GM21737 (cell line): ENCODE results near the gene SLC35F1.

ENCODE experiments used
- ATAC-seq: cut with Tn5 transposase; IDR thresholded peaks from one replicate; pipeline ENCODE4 v1.9.1; 2021; ENCODE audit warnings: mild to moderate bottlenecking, moderate library complexity; ENCODE audit not compliant: unreplicated experiment

Gene SLC35F1

GRCh38 chr6:118103381-118104146 lies 196.5 kb downstream of the SLC35F1 start:
- ATAC-seq = no peak

GRCh38 chr6:118122161-118122725 lies 215.2 kb downstream of the SLC35F1 start:
- no peak for ATAC-seq

- no peak for ATAC-seq
Observed at GRCh38 chr6:118122801-118123200, 215.7 kb downstream of the SLC35F1 start.

- no peak for ATAC-seq
Observed at GRCh38 chr6:118123503-118124037, 216.5 kb downstream of the SLC35F1 start.

- no peak for ATAC-seq
Observed at GRCh38 chr6:118124851-118125250, 217.8 kb downstream of the SLC35F1 start.

- ATAC-seq = no peak
Observed at GRCh38 chr6:118128755-118129154, 221.7 kb downstream of the SLC35F1 start.

GRCh38 chr6:118134206-118134605 lies 227.1 kb downstream of the SLC35F1 start:
- ATAC-seq = no peak

- ATAC-seq = no peak
Observed at GRCh38 chr6:118134736-118135135, 227.7 kb downstream of the SLC35F1 start.

- no peak for ATAC-seq
Observed at GRCh38 chr6:118135371-118135770, 228.3 kb downstream of the SLC35F1 start.

- ATAC-seq = no peak
Observed at GRCh38 chr6:118141211-118141610, 234.1 kb downstream of the SLC35F1 start.

GRCh38 chr6:118146584-118146983 lies 239.5 kb downstream of the SLC35F1 start:
- ATAC-seq = no peak

- no peak for ATAC-seq
Observed at GRCh38 chr6:118147511-118147910, 240.4 kb downstream of the SLC35F1 start.

GRCh38 chr6:118148561-118148960 lies 241.5 kb downstream of the SLC35F1 start:
- ATAC-seq = no peak

GRCh38 chr6:118152524-118152923 lies 245.5 kb downstream of the SLC35F1 start:
- no peak for ATAC-seq

GRCh38 chr6:118161343-118161742 lies 254.3 kb downstream of the SLC35F1 start:
- no peak for ATAC-seq

GRCh38 chr6:118163542-118163941 lies 256.5 kb downstream of the SLC35F1 start:
- ATAC-seq = no peak

- no peak for ATAC-seq
Observed at GRCh38 chr6:118165500-118165899, 258.4 kb downstream of the SLC35F1 start.

- no peak for ATAC-seq
Observed at GRCh38 chr6:118168421-118168820, 261.4 kb downstream of the SLC35F1 start.

- no peak for ATAC-seq
Observed at GRCh38 chr6:118171852-118172251, 264.8 kb downstream of the SLC35F1 start.

GRCh38 chr6:118174071-118174470 lies 267.0 kb downstream of the SLC35F1 start:
- ATAC-seq = no peak

- ATAC-seq = no peak
Observed at GRCh38 chr6:118177720-118178119, 270.7 kb downstream of the SLC35F1 start.

- no peak for ATAC-seq
Observed at GRCh38 chr6:118179048-118179447, 272.0 kb downstream of the SLC35F1 start.
